SKM-1 treated with dmso at 0.1 percent for 144 hours (cell line): ENCODE results near the gene KCNJ18.
"Not testable (repeated sequence)": the region's sequence is repeated elsewhere in the genome, so short reads cannot be mapped to it uniquely, and the experiment has no call there.

Experiments used
- DNase-seq: peaks from one replicate; lab custom pipeline; 2025; ENCODE audit not compliant: unreplicated experiment; lab: John Stamatoyannopoulos, UW

Gene KCNJ18

GRCh38 chr17:21720566-21720965, 28.2 kb downstream of the KCNJ18 start:
- DNase-seq: not testable (repeated sequence)

GRCh38 chr17:21722268-21722667, 29.9 kb downstream of the KCNJ18 start:
- not testable (repeated sequence) for DNase-seq

GRCh38 chr17:21724216-21725006, 32.1 kb downstream of the KCNJ18 start:
- not testable (repeated sequence) for DNase-seq

- DNase-seq: not testable (repeated sequence)
Measured at GRCh38 chr17:21731076-21731475, 38.8 kb downstream of the KCNJ18 start.

GRCh38 chr17:21733931-21734330, 41.6 kb downstream of the KCNJ18 start:
- DNase-seq: not testable (repeated sequence)

GRCh38 chr17:21735814-21736213, 43.5 kb downstream of the KCNJ18 start:
- DNase-seq: not testable (repeated sequence)

- DNase-seq: not testable (repeated sequence)
Measured at GRCh38 chr17:21737015-21737580, 44.8 kb downstream of the KCNJ18 start.

- not testable (repeated sequence) for DNase-seq
Measured at GRCh38 chr17:21738241-21738640, 45.9 kb downstream of the KCNJ18 start.

- DNase-seq: not testable (repeated sequence)
Measured at GRCh38 chr17:21738877-21739474, 46.7 kb downstream of the KCNJ18 start.

GRCh38 chr17:21739485-21739884, 47.2 kb downstream of the KCNJ18 start:
- not testable (repeated sequence) for DNase-seq

GRCh38 chr17:21740836-21741235, 48.5 kb downstream of the KCNJ18 start:
- DNase-seq: not testable (repeated sequence)

- DNase-seq: not testable (repeated sequence)
Measured at GRCh38 chr17:21741520-21741919, 49.2 kb downstream of the KCNJ18 start.

- no peak for DNase-seq
Measured at GRCh38 chr17:21742326-21742725, 50.0 kb downstream of the KCNJ18 start.

GRCh38 chr17:21744151-21744550, 51.8 kb downstream of the KCNJ18 start:
- DNase-seq: not testable (repeated sequence)

- DNase-seq: not testable (repeated sequence)
Measured at GRCh38 chr17:21744621-21745020, 52.3 kb downstream of the KCNJ18 start.

- DNase-seq: not testable (repeated sequence)
Measured at GRCh38 chr17:21745385-21746054, 53.2 kb downstream of the KCNJ18 start.

- not testable (repeated sequence) for DNase-seq
Measured at GRCh38 chr17:21746415-21746814, 54.1 kb downstream of the KCNJ18 start.

- DNase-seq: not testable (repeated sequence)
Measured at GRCh38 chr17:21747195-21747915, 55.0 kb downstream of the KCNJ18 start.

- DNase-seq: not testable (repeated sequence)
Measured at GRCh38 chr17:21748686-21749085, 56.4 kb downstream of the KCNJ18 start.

- not testable (repeated sequence) for DNase-seq
Measured at GRCh38 chr17:21749696-21750531, 57.6 kb downstream of the KCNJ18 start.
